Hepatocyte (in vitro differentiated cells): Measurements from ENCODE around the gene NUDT15.
A peak's percentile ranks its signal among the peaks of the same experiment; 100 is the strongest.

Source experiments
- CTCF ChIP-seq: fragments of 200-600 bp; sonication (generic); IDR thresholded peaks from 2 replicates; pipeline ENCODE4 v1.5.1; 2016; ENCODE audit warnings: antibody characterized with exemption, mild to moderate bottlenecking; ENCODE audit not compliant: poor library complexity
- EZH2 ChIP-seq: fragments of 200-600 bp; sonication (generic); IDR thresholded peaks from 2 replicates; pipeline ENCODE4 v1.6.1; 2016; ENCODE audit warnings: antibody characterized with exemption, mild to moderate bottlenecking, borderline replicate concordance
- EZH2phosphoT487 ChIP-seq: fragments of 200-600 bp; sonication (generic); IDR thresholded peaks from one replicate; pipeline ENCODE4 v1.6.1; 2018; ENCODE audit warnings: antibody characterized with exemption, mild to moderate bottlenecking, low read depth, moderate library complexity; ENCODE audit not compliant: unreplicated experiment, severe bottlenecking

GRCh38 chr13:48094781-48095502, 57.4 kb downstream of the NUDT15 start, which contains the start of gene MED4:
- peak; percentile 99 for TF ChIP-seq CTCF
- TF ChIP-seq EZH2, result no peak
- no peak for TF ChIP-seq EZH2phosphoT487
